ENCODE data around the gene ADSS1. TPM values are rescaled to one million over a fixed set of nuclear protein-coding genes. Genes with fewer than 3 reads are reported as not detected.
A peak's percentile ranks its signal among the peaks of the same experiment; 100 is the strongest.

Gene ADSS1
- total RNA-seq, 1 experiment from 2014 or later, result 9.9 TPM

GRCh38 chr14:104777808-104778249 lies 53.8 kb downstream of the ADSS1 start:
- no TSS peak for BruUV-seq (replicated peaks)
- ChIA-PET CTCF (no interaction called here), POLR2A (no interaction called here), RAD21 (ENCODE audit: low non-redundant PET in 1 of 2, low total read pairs in 2 of 2, uncharacterized antibody in 2 of 2, unreplicated experiment in 2 of 2) (no interaction called here)
- H3K36me3 ChIP-seq (ENCODE audit: control insufficient read depth in 1 of 2, insufficient read depth in 2 of 2, low read length in 2 of 2), result peaks cover 2 to 20% of the 10 kb centered on the region in 2 experiments; a peak in 2 of 4 replicates
- no peaks in the 10 kb centered on the region; the same call in 1 of the 2 replicates for H3K79me2 ChIP-seq (ENCODE audit: insufficient read depth, low read length)
- H3K4me2 ChIP-seq (ENCODE audit: low read length), result no peak overlapping the region
- no peak overlapping the region for H3K4me3 ChIP-seq (replicated peaks in 1 of 2; ENCODE audit: low read depth in 1 of 2, low read length in 2 of 2)
- no peaks in the 10 kb centered on the region for H3K27me3 ChIP-seq (ENCODE audit: insufficient read depth, low read length)
- DNase-seq (ENCODE audit: low read depth, low spot score) (no peak), ATAC-seq (no peak)
- no peak overlapping the region for H2AFZ ChIP-seq (ENCODE audit: low read depth, low read length, poor library complexity, severe bottlenecking)
- H3K9me2 ChIP-seq (ENCODE audit: insufficient read depth), result no peaks in the 10 kb centered on the region
- no peaks in the 10 kb centered on the region for H3K4me1 ChIP-seq (ENCODE audit: control insufficient read depth in 1 of 2, insufficient read depth in 2 of 2, low read length in 2 of 2)
- intact Hi-C loops (cut with micrococcal nuclease), result no loop called here
- no peaks in the 10 kb centered on the region for H4K20me1 ChIP-seq (ENCODE audit: insufficient read depth)
- H3K27ac ChIP-seq (ENCODE audit: low read depth, low read length), result no peak overlapping the region
- H3K9ac ChIP-seq (ENCODE audit: low read length), result no peak overlapping the region
- TF ChIP-seq CTCF (IDR thresholded peaks at IDR 0.05 in 2 of 3, conservative IDR thresholded peaks at IDR 0.05 in 1 of 3; ENCODE audit: borderline replicate concordance in 1 of 3, insufficient read depth in 1 of 3, low read depth in 2 of 3, low read length in 2 of 3), result no peak
- TF ChIP-seq ELF1 (IDR thresholded peaks at IDR 0.05; ENCODE audit: borderline replicate concordance, low read depth), result no peak
- TF ChIP-seq RAD21 (IDR thresholded peaks at IDR 0.05; ENCODE audit: low read depth), result no peak
- TF ChIP-seq SP1 (IDR thresholded peaks at IDR 0.05; ENCODE audit: low read depth), result no peak
- no peaks in the 10 kb centered on the region for H3K9me3 ChIP-seq (ENCODE audit: control insufficient read depth in 1 of 2, insufficient read depth in 1 of 2, low read depth in 1 of 2, low read length in 2 of 2)

- Histone ChIP-seq H3K4me3 (replicated peaks in 1 of 2; ENCODE audit: low read depth in 1 of 2, low read length in 2 of 2) (no peak overlapping the region), H3K9me3 (ENCODE audit: control insufficient read depth in 1 of 2, insufficient read depth in 1 of 2, low read depth in 1 of 2, low read length in 2 of 2) (no peaks in the 10 kb centered on the region), H3K4me1 (ENCODE audit: control insufficient read depth in 1 of 2, insufficient read depth in 2 of 2, low read length in 2 of 2) (no peaks in the 10 kb centered on the region), H4K20me1 (ENCODE audit: insufficient read depth) (no peaks in the 10 kb centered on the region), H3K27ac (ENCODE audit: low read depth, low read length) (no peak overlapping the region), H3K4me2 (ENCODE audit: low read length) (no peak overlapping the region), H3K9me2 (ENCODE audit: insufficient read depth) (no peaks in the 10 kb centered on the region), H3K27me3 (ENCODE audit: insufficient read depth, low read length) (no peaks in the 10 kb centered on the region), H3K9ac (ENCODE audit: low read length) (no peak overlapping the region), H2AFZ (ENCODE audit: low read depth, low read length, poor library complexity, severe bottlenecking) (no peak overlapping the region), H3K79me2 (ENCODE audit: insufficient read depth, low read length) (no peaks in the 10 kb centered on the region; the same call in 1 of the 2 replicates), H3K36me3 (ENCODE audit: control insufficient read depth in 1 of 2, insufficient read depth in 2 of 2, low read length in 2 of 2) (peaks cover 2 to 15% of the 10 kb centered on the region in 2 experiments; a peak in 2 of 4 replicates)
- ATAC-seq (peak; percentile 43; the same call in 1 of the 2 replicates), DNase-seq (ENCODE audit: low read depth, low spot score) (no peak)
- intact Hi-C loops (cut with micrococcal nuclease), result no loop called here
- no TSS peak for BruUV-seq (replicated peaks)
- CTCF ChIA-PET, result no interaction called here
- RAD21 ChIA-PET (ENCODE audit: low non-redundant PET in 1 of 2, low total read pairs in 2 of 2, uncharacterized antibody in 2 of 2, unreplicated experiment in 2 of 2), result no interaction called here
- POLR2A ChIA-PET, result no interaction called here
- TF ChIP-seq CBX3 (IDR thresholded peaks at IDR 0.05; ENCODE audit: low read depth), result no peak
- TF ChIP-seq TCF7L2 (IDR thresholded peaks at IDR 0.05; ENCODE audit: borderline replicate concordance, extremely low read depth, insufficient read depth, insufficient read length), result no peak
- no peak for TF ChIP-seq EZH2 (IDR thresholded peaks at IDR 0.05)
- no peak for TF ChIP-seq EZH2phosphoT487 (IDR thresholded peaks at IDR 0.05; ENCODE audit: borderline replicate concordance)
- no peak for TF ChIP-seq REST (IDR thresholded peaks at IDR 0.05; ENCODE audit: low read depth)
- TF ChIP-seq ZBTB33 (IDR thresholded peaks at IDR 0.05; ENCODE audit: extremely low read depth, insufficient replicate concordance, low read length), result no peak
- no peak for TF ChIP-seq ZNF274 (IDR thresholded peaks at IDR 0.05; ENCODE audit: low read depth, low read length)
- no peak for TF ChIP-seq SRF (IDR thresholded peaks at IDR 0.05; ENCODE audit: low read depth)
Measured at GRCh38 chr14:104778694-104779331, 54.8 kb downstream of the ADSS1 start.
